Limb (tissue), 2 donors: ENCODE data around the gene BBS2.
"Not testable (repeated sequence)": the region's sequence is repeated elsewhere in the genome, so short reads cannot be mapped to it uniquely, and the experiment has no call there.

Experiments used
- DNase-seq, 2 donors: peaks; one replicate each; pipeline ENCODE4 v3.0.0-alpha.2; 2016; ENCODE audit errors: extremely low spot score in 2 of 2

Gene BBS2

DNA sequence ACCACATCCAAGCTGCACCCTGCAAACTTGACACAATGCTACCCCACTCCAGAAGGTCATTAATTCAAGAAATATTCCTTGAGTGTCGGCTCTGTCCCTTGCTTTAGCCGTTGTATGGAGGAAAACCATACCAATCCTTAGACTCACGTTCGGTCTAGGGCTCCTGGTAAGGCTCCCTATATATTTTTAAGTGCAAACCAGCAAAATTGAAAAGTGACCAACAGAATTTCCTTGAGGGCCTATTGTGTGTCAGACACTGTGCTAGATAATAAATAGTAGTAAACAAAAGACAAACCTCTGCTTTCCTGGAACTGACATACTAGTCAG is 390 bp upstream of the BBS2 start:
- DNase-seq: no peak

DNA sequence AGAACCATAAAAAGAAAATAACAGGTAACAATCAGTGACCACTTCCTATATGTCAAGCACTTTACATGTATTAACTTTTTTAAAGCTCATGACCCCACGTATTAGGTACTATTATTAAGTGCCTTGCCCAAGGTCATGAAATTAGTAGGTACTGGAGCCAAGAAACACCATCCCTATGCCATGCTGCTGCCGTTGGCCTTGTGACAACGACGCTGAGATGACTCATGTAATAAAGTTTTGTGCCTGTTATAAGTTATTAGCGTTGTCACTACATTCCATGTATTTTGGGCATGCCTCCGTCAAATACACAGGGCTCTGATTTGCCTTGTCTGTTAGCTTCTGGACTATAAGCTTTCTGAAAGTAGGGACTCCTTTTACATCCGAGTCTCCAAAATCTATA is 1.4 kb downstream of the BBS2 start:
- no peak for DNase-seq

DNA sequence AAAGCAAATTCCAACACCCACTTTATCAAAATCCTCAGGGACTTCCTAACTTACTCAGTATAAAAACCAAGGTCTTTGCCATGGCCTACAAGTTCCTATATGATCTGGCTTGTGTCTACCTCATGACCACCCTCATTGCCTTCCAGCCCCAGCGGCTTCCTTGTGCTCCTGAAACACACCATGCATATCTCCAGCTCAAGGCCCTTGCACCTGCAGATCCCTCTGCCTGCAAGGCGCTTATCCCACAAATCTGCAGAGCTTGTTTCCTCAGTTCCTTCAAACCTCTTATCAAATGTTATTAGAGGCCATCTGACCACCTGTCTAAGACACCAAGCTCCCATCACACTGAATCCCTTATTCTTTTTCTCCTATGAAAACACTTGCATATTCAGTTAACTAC is 2.6 kb downstream of the BBS2 start:
- no peak for DNase-seq

DNA sequence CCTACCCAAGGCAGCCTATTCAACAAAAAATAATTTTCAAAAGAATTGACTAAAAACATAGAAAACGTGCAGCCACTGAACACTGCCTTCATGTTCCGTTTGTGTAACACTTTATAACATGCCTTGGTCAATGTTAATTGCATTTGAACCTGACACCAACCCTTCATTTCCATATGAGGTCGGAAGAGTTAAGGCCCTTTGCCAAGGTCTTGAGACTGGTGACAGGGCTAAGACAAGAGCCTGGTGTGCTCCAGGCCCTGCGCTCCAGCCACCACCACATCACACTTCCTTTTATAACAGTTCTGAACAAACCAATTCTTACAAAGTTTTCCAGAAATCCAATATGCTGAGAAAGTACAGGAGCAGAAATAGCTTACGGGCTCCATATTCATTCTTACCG is 4.2 kb downstream of the BBS2 start:
- no peak for DNase-seq

DNA sequence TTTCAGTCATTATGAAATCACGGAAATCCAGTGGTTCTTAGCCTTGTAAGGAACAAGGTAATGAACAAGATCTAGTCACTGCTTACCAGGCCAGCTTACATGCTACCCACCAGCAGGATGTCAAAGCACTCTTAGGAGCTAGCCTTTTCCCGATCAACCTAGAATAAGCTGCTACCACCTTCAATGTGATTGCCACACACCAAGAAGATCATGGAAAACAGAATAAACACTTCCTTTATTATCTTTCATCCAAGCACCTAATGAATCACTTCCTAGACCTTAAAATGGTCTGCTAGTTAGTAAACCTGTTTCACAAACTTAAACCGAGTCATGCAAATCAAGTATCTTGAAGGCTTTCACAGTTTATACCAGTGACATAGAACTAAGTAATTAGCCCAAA is 5.0 kb downstream of the BBS2 start:
- no peak for DNase-seq

DNA sequence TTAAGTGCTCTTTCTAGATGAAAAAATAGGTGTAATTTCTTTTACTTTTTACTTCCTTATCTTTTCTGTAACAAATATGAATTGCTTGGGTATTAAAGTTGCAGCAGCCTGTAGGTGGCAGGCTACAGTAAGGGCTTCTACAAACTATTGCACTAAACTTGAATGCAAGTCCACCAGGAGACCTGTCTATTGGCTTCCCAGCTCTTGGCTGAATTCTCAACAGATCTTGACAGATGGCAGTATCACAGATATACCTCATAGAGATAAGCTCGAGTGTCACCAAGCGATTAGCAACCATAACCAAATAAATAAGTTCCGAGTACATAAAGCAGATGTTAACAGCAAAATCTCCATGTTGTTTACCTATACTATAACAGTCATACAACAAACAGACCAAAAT is 5.9 kb downstream of the BBS2 start:
- DNase-seq: peak in 1 of 2 donors; percentile 47

DNA sequence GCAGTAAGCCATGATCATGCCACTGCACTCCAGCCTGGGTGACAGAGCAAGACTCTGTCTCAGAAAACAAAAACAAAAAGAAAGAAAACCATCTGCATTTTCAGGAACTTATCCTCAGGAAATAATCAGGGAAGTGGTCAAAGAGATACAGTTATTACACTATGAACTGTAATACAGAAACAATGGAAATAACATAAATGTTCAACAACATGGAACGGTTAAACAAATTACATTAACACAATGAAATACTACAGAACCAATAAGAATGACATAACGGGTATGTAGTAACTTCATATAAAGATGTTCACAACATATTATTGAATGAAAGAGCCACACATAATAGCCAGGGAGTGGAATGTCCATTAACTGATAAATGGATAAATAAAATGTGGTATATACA is 6.7 kb downstream of the BBS2 start:
- DNase-seq: no peak

DNA sequence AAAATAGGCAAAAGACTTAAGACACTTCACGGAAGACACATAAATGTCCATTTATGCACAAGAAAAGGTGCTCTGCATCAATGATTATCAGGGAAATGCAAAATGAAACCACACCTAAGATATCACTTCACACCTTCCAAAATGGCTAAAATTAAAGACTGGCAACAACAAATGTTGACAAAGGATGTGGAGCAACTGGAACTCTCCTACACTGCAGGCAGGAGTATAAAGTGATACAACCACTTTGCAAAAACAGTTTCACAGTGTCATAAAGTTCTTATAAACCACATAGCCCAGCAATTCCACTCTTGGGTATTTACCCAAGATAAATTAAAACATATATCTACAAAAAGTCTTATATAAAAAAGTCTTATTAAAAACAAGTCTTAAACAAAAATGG is 7.8 kb downstream of the BBS2 start:
- no peak for DNase-seq

DNA sequence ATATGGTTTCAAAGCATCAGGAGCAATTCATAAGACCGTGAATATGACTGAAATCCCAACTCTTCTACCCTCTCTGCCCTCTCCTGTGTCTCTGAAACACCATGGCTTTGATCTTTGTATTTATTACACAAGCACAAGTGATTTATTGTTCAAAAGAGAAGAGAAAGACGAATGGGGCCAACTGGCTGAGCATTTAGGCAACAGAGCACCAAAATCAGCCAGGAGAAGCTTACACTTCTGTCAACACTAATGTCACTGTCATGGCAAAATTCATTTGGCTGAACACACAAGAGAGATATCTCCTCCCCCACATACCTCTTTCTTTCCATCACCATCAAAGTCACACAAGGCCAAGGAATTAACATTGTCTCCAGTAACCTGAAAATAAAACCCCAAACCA is 9.3 kb downstream of the BBS2 start:
- no peak for DNase-seq

DNA sequence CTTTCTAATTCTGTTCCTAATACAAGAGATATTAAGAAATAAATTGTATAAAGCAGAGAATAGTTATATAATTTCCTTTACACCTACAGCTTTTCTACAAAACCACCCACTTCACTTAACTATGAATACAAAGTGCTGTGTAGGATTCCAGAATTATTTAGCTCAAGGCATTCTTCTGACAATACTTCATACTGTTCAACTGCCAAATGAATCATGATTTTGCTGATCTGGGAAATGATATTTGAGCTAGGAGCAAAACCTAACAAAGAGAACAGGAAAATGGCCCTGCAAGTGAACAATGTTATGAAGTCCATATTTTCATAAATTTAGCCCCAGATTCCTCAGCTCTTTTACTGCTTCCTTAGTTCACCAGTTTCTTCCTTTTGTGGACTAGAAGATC is 12.9 kb downstream of the BBS2 start:
- peak in 1 of 2 donors; percentile 34 for DNase-seq

DNA sequence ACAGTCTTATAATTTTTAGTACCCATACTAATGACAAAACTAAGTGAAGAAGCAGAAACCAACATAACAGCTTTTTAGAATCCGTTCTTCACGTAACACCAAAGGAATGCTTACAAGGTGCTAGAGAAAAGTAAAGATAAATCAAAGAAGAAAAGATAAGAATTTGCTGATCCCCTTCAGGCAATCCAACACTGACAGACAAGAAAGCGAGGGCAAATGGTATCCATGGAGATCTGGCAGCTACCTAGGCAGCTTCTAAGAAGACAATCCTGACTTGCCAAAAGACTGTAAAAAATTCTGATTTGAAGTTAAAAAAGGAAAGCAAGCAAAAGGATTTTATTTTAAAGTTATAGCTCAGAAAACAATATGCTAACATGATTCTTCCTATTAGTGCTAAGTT is 14.6 kb downstream of the BBS2 start:
- DNase-seq: no peak

DNA sequence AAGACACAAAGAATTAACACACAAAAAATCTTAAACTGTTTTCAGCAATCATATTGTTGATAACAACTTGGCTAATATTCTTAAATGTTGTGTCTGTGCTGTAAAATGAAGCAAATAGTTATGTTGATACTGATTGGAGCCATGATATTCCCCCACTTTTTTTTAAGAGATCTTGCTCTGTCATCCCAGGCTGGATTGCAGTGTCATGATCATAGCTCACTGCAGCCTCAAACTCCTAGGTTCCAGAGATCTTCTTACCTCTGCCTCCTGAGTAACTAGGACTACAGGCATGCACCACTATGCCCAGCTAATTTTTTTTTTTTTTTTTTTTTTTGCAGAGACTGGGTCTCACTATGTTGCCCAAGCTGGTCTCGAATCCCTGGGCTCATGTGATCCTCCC is 26.0 kb downstream of the BBS2 start:
- no peak for DNase-seq

DNA sequence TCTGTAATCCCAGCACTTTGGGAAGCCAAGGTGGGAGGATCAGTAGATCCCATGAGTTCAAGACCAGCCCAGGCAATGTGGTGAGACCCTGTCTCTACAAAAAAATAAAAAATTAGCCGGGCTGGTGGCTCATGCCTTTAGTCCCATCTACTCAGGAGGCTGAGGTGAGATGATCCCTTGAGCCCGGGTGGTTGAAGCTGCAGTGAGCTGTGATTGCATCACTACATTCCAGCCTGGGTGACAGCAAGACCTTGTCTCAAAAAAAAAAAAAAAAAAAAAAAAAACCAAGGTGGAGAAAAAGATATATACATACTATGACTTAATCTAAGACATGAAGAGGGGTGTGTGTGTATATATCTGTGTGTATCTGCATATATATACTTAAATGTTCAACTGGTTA is 26.7 kb downstream of the BBS2 start:
- no peak for DNase-seq

DNA sequence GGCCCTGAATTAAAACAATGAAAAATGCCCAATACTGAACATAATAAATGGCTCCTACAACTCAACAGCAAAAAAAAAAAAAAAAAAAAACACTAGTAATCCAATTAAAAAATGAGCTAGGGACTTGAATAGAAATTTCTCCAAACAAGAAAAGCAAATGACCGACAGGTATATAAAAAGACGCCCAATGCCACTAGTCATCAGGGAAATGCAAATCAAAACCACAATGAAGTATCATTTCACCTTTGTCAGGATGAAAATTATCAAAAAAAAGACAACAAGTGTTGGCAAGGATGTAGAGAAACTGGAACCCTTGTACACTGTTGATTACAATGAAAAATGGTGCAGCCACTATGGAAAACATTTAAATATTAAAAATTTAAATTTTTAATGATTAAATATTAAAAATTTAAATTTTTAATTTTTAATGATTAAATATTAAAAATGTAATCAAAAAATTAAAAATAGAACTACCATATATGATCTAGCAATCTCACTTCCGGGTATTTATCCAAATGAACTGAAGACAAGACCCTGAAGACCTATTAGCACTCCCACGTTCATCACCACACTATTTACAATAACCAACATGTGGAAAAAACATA is 28.1 kb downstream of the BBS2 start:
- DNase-seq: no peak

DNA sequence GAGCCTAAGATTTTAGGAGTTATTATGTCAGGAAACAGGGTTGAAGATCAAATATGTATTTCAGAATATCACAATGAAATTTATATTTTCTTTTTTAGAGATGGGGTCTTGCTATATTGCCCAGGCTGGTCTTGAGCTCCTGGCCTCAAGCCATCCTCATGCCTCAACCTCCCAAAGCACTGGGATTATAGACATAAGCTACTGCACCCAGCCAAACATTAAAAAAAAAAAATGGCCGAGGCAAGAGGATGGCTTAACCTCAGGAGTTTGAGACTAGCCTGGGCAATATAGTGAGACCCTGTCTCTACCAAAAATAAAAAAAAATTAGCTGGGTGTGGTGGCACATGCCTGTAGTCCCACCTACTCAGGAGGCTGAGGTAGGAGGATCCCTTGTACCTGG is 31.0 kb downstream of the BBS2 start:
- not testable (repeated sequence) for DNase-seq

DNA sequence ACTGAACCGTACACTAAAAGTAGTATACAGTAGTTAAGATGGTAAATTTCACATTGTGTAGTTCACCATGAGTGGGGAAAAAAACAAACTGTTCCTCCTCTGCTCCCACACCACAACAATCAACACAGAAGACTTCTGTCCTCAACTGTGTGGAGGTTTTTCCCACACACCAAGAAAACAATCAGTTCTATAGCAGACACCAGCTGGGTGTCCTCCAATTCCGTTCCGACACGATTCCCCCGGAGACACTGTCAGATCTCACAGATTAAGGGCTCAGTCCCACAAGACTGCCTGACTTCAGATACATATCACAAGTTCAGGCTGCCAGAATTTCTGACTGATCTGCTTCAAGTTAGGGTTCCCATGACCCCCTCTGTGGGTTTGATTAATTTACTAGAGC is 31.8 kb downstream of the BBS2 start:
- DNase-seq: no peak

DNA sequence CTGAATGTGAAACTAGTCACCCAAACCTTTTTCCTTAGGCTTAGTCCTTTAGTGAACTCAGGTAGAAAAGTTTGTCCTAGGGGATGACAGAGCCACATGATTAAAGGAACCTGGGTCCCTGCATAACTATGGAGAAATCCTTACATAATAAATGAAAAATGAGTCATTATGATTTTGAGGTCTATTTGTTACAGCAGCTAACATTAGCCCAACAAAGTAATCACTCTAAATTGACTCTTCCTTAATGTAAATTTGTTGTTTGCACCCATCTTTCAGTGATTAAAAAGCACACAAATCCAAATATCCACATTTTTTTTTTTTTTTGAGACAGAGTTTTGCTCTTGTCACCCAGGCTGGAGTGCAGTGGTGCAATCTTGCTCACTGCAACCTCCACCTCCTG is 36.4 kb downstream of the BBS2 start:
- DNase-seq: no peak

DNA sequence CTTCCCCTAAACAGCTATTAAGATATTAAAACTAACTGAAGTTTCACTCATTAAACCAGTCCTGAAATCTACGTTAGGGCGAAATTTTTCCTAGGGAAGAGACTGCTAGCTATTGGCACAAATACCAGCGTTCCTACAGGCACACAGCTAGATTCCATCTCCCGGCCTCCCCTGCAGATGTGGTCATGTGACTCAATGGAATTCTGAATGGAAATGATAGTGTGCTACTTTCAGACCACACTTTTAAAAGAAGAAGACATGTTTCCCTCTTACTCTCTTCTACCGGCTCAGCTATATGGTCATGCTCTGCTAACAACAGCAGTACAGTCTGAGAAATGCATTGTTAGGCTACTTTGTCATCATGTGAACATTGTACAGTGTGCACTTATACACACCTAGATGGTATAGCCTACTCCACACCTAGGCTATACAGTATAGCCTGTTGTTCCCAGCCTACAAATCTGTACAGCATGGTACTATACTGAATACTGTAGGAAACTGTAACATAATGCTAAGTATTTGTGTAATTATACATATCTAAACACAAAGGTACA is 37.1 kb downstream of the BBS2 start:
- DNase-seq: no peak

DNA sequence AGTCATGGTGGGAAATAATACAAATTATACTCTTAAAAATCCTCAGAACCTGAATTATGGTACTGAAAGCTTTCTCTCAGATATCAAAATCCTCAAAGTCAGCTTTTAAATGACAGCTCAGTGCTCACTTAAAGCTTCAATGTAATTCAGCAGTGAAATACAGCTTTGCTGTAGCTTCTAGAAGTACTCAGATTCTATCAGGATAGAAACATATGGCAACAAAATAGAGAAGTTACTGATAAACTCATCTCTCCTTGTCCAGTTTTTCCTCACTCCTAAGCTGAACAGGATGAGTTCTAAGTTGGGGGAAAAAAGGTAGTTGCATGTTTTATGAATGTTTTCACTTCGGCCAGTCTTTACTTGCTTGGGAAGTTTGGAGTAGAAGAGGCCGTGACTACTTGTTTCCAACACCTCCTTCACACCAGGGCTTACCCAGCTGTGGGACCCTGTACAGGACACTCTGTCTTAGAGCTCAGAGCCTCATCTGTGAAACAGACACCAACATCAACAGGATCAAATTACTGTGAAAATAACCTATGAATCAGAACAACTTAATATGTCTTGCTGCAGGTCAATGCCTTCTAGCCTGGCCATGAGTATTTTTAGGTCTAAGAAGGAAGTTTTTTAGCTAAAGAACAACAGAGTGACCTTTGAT is 38.2 kb downstream of the BBS2 start:
- DNase-seq: no peak

DNA sequence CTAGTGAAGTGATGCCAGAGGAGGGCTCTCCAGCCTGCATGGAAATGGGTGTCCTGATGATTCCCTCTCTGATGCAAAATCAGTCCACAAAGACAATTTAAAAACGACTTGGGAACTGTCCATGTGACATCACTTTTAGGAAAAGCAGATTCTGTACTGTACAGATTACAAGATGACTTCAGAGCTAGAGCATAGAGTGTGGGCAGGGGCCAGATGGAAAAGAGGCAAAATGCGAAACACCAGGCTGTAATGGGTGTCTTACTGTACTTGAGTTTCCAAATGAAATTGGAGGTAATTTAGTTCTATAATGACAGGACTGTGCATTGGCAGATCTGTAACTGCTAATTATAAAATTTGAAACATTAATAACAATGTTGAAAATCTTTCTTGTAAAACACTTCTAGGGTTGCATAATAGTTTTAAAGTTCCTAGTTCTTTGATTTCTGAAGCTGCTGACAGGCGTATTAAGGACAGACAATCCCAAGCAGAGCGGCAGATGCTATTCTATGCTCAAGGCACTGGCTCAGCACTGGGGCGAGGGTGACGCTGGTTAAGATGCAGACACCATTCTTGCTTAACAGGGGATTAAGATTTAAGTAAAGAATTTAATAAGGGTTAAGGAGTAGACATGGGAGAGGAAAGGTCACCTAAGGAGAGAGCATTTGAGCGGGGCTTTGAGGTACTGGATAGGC is 38.9 kb downstream of the BBS2 start:
- no peak for DNase-seq

DNA sequence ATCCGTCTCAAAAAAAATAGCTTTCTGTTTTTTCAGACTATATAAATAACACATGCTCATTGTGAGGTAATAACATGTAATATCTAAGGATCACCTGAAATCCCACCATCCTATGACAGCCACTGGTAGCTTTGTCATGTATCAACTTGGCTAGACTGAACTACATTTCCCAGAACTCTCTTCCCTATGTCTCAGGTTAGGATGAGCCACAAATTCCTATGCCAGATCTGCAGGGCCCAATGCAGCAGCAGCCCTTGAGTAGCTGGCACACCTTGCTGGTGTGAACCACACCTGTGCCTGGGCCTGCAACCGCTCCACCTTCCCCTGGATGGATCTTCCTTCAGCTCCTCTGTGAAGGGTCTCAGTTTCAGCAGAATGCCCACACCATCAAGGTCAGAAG is 40.4 kb downstream of the BBS2 start:
- DNase-seq: no peak

DNA sequence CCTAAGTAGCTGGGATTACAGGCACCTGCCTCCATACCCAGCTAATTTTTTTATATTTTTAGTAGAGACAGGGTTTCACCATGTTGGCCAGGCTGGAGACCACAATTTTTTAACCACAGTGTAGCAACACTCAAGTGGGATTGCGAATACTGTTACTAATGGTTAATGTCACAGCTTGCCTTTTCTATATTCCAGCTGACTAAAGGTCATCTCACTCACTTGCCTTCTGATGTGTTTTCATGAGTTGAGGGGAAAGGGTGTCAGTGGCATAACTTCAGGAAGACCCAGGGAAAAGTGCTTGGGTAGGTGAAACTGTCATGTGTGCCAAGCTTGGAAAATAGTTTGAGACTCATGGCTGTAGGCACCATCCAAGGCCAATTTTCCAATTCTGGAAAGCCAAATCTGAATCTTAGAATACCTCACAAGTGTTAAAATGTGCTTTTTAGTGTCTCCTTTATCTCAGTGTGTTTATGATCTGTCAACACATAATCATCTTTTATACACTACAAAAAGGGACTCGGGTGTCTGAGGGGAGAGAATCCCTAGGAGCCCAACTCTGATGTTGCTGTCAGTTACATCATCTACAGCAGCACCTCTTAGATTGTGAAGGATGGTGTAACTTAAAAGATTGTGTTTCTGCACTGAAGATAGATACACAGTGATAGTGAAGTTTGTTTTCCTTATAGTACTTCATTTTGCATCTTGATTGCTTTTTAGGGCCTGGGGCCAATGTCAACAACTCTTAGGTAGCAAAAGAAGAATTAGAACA is 41.4 kb downstream of the BBS2 start:
- DNase-seq: no peak
